ENCODE data around the gene SCN7A.

Gene SCN7A

DNA sequence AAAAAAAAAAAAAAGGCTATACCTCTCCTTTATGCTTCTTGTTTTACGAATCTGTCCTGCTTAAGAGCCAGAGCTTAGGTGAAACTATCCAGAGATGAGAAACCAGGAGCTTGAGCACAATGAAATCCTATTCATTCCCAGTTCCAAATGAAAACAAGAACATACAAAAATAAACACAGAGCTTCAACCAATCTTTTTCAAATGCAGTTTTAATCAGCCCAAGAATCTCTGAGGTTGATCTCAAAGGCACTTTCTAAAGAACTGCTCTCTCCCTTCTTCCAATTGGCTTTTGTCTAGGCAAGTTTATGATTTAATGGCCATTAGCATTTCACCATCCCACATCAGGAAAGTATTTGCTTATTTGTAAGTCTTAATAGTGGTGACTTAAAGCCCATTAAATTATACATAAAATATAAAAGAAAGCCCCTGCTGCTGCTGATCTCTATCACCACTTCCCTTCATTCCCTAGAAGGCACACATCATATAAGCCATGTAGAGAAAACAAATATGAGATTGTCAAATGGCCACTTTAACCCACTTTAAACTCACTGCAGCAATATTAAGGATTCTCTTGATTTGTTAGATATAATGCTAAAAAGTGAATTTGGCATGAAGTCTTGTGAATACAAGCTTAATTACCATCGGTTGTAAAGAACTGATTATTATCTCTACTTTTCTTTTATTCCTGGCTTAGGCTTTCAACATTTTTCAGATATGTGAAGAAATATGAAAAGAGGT is 89.0 kb downstream of the SCN7A start:
- DNase-seq = no peak

DNA sequence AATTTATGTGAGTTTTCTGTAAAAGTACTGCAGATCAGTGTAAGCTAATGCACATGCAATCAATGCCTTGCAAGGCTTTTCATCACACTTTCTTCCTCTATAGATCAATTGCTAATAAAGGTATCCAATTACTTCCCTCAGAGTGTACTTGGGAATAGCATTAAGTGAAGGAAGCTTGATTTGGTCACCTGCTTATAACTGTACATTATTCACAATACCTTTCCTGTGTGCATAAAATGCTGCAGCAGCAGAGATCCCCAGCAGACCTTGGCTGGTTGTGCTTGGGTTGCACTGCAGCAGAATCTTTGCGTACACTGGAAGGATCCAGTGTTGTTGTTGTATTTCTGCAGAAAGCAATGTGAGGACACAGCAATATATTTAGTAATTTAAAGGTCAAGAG is 99.8 kb downstream of the SCN7A start:
- DNase-seq = no peak

DNA sequence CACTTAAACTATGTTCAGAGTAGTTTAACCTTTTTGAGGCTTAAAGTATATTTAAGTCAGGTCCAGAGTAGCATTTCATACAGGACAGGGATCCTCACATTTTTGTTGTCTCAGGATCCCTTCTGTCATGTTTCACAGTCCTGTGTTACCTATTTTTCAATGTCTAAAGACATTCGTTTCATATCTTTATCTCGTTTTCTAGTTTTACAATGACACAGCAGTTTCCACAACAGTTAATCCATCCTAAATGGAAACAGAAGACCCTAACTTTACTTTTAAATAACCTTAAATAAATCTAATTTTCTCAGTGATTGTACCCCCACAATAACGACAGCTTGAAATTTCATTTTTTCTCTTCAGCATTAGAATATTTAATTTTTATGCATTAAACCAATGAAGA is 101.0 kb downstream of the SCN7A start:
- DNase-seq = no peak

DNA sequence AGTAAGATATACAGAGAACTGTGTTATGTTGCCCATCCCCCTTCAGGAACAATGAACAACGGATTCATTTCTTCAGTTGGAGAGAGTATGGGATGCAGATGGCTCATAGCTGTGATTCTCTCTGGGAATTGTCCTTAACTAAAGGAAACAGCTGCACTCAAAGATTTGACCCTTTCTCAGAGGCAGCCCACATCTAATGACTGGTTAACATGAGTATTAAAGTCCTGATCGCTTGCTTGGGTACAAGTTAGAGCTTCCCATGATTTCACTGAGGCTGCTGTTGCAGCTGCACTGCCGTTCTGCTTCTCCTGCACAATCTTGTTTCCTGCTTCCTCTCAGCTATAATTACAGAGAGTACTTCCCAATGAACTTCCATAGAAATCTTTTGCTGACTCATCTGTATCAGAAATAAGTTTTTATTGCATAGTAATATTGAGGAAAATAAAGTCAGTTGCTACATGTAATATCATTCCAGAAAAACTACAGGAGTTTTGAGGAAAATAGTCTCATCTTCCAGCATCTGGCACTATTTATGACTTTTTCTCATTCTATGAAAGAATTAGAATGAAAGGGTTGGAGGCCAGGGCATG is 105.5 kb downstream of the SCN7A start:
- DNase-seq = no peak

DNA sequence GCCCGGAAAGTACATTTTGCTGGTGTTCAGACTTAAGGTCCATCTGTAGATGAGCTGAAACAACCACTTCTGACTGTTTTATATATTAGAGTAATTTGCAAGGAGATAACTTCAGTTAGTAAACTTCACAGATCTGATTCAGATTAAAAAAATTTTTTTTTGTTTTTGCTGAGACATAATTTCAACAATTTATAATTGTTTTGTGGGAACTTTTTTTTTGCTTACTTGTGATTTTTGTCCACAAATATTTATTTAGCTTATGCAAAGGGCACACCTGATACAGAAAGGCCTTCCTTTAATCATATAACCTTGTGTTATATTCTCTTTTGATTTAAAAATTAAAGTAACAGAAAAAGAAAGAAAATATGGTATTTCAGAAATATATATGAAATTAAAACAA is 108.7 kb downstream of the SCN7A start:
- DNase-seq = no peak

DNA sequence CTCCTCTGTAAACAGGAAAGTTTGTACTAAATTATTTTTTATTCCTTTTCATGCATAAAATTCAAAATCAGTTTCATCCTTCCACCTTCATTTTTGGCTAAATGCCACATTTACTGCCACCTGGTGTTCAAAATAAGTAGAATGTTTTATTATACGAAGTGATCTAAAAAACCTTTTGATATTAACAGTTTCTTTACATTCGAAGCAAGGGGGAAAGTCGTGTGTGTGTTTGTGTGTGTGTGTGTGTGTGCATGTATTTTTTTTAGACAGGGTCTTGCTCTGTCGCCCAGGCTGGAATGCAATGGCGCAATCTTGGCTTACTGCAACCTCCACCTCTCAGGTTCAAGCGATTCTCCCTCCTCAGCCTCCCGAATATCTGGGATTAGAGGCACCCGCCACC is 109.3 kb downstream of the SCN7A start:
- DNase-seq = peak in 1 of 51 donors; percentile 1

DNA sequence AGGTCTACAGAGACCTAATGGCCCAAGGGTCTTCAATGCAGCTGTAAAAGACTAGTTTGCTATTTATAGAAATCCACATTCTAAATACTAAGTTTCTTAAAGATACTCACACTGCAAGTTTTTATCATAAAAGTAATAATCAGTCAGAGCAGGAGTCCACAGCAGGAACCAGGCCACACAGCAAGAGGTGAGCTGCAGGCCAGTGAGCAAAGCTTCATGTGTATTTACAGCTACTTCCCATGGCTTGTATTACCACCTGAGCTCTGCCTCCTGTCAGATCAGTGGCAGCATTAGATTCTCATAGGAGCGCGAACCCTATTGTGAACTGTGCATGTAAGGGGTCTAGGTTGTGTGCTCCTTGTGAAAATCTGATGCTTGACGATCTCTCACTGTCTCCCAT is 111.6 kb downstream of the SCN7A start:
- no peak for DNase-seq

DNA sequence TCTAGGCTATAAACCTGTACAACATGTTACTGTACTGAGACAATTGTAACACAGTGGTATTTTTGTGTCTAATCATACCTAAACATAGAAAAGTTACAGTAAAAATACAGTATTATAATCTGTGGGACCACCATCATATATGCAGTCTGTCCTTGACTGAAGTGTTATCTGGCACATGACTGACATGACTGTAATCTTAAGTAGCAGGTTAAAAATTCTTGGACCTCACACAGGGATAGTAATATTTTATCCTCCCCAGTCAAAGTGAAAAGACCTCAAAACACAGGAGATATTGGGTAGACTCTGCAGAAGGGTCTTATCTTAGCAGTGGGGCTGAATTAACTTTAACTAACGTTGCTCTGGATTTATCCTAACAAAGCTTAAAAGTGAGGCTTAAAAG is 113.4 kb downstream of the SCN7A start:
- no peak for DNase-seq

DNA sequence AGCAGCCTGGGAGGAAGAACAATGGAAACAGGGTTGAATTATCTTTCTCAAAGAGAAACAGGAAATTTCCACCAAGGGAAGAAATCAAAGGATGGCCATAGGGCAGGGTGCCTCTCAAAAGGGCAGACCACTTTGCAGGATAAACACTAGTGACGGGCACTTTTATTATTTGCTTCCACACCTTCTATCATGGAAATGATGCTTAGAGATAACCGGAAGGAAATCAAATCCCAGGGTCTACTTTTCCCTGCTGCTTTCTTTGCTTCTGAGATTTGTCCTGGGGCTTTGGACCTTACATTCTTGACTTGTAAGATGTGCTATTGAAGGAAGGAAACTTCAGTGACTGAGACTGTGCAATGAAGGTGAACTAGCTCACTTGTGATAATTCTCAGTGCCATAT is 117.2 kb downstream of the SCN7A start:
- DNase-seq = no peak

DNA sequence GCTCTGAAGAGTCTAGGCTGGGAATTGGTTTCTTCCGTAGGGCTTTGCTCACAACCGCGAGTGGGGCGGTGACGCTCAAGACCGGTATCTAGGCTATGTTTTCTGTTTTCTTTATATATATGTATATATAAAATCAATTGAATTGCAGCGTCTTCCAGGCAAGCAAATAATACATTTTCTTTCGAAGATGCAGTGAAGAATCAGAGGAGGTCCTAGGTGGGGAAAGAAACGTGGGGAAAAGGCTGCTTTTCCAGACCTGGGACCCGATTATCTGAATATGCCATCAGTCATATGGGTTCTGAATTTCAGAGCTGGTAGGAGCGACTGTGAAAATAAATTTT is 117.6 kb downstream of the SCN7A start:
- DNase-seq = no peak

DNA sequence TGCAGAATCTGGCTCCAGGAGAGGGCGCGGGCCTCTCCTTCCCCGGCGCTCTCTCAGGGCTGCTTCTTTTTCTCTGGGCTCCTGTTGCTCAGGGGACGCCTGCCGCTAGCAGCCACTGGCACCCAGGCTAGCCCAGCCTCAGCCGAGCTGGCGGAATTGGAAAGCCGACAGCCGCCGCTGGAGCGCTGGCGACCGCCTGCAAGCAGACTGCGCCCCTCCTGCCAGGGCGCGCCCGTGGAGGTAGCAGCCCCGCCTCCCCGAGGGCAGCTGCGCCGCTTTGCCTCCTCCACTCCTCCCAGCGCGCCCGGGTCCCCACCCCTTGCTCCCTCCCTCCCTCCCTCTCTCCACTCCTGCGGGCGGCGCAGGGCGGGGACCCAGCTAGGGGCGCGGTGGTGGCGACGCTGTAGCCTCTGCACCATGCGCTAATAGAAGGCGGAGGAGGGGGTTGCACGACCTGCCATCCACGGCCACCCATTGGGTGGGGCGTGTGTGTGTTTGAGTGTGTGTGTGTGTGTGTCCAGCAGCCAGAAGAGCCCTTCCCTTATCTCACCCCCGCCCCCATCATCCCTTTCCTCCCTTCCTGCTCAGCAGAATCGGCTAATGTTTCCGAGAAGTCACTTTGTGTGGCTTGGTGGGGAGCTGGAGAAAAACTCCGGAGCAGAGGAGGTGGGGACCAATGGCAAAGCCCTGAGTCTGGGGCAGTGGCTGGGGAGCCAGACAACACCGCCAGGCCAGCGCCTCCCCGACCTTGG is 118.1 kb downstream of the SCN7A start, which contains the start of gene SCN9A:
Gene SCN9A (minus strand): TSS at position 209 of the 752 bp plus-strand sequence. CDS start 64,188 bp downstream, outside the sequence.
- peak in 43 of 51 donors; percentile 9 to 78 (median 45) for DNase-seq

DNA sequence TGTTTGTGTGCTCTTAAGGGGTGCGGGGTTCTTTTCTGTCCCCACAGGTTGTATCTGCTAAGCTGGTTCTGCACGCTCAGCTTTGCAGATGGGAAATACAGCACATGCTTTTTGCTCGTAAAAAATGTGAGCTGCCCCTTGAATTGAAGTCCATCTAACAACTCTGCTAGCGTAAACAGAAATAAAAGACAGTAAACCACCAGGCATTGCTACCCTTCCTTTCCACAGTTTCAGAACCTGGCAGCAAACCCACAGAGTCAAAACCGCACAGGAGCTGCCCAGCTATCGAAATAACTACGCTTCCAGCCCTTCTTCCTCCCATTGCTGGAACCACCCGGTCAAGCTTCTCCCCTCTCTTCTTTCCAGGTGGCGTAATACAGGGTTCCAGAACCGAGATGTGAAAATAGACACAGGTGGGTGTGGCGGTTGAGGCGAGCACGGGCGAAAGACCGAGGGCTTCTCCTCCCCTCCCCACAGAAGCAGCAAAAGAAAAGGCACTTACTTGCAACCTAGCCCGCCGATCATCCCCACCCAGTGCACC is 118.8 kb downstream of the SCN7A start:
- peak in 6 of 51 donors; percentile 10 to 70 (median 46) for DNase-seq

DNA sequence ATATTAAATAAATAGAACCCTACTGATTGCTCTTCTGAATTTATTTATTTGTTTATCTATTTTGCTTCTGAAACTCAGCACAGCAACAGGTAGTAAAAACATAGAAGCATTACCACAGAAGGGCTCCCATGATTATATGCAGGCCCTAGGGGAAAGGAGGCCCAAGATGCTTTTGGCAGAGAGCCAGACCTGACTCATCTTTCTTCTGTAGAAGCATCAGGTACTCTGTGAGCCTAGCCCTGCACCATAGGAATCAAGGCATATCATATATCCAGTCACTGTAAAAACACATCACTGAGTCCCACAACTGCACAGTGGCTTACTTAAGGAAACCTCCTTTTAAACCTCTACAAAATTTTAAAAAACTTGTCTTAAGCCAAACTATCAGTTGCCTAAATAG is 120.1 kb downstream of the SCN7A start:
- DNase-seq = peak in 2 of 51 donors; percentile 4 to 8

DNA sequence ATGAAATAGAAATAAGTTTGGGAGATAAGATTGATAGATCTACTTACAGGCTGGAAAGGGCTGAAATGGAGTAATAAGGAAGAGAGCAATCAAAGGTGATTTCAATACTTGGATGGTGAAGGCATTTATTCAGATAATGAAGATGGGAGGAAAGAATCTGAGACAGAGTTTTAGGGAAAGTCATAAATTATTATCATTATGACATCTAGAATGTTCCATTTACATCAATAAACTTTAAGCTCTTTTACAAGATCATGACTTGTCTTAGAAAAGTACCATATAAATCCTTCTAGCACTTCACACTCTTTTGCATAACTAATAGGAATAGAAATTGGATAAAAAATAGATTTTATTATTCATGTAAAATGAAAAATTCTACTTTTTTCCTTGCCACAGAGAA is 120.5 kb downstream of the SCN7A start:
- DNase-seq = no peak

DNA sequence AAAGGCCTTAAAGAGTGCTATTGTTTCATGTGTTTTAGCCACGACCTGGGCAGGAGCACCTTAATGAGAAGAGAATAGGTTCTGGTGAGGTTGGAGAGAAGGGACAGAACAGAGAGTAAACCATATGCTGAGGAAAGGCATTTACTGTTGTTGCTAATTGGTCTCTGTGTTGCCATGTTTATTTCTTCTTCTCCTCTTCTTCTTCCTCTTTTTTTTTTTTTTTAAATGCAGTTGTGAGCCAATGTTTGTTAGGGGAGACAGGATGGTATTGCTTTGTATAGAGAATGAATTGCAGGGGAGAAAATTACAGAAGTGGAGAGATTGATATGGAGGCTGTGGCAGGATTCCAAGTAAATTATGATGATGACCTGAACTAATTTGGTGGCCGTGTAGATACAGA is 120.9 kb downstream of the SCN7A start:
- no peak for DNase-seq

DNA sequence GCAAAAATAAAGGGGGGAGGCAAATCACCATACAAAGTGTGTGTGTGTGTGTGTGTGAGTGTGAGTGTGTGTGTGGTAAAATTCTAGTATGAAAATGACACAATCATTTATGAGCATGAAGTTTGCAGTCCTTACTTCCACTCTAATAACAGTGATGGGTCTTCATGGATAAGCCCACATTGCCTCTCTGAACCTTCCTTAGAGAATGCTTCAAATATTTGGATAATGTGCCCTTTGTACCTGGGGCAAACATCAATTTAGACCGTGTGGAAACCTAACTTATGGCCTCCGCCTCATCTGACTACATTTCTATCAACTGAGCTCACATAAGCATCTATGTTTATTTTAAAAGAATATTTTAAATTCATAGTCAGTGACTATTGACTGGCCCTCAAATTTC is 122.0 kb downstream of the SCN7A start:
- DNase-seq = no peak

DNA sequence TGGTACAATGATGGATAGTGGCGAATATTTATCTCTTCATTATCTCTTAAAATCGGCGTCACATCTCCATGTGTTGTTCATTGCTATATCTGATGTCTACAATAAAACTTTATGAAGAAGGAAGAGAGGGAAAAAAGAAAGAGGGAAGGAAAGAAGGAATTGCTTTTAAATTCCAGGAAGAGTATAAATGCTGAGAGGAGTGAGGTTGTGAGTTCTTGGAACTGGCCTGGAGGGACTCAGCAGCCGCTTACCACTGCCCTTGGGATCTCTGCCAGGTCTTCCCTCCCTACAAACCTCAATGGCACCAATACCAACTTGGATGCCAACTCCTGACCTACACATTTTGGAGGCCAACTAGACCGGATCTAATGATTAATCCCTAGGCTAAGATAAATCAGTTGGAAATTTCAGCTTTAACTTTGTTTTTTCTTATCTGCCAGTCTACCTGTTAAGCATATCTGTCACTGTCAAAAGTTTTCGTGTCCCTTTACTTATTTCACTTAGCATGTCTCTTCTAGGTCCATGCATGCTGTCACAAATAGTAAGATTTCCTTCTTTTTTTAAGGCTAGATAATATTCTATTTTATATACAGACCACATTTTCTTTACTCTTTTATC is 128.1 kb downstream of the SCN7A start:
- no peak for DNase-seq

DNA sequence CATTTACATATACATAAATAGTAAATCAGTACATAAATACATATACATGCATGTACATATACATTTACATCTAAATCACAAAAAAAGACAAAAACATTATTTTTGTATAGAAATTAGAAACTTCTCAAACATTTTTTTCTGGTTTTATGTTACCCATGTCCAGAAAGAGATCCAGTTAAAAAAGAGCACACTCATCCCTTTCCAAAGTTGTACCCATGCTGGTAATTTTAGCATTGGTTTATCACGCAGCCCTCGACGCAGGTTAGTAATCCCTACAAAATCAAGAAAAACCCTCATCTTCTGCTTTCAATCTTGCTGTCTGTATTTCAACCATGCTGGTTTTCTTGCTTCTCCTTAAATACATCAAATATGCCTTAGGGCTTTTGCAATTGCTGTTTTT is 128.8 kb downstream of the SCN7A start:
- no peak for DNase-seq

DNA sequence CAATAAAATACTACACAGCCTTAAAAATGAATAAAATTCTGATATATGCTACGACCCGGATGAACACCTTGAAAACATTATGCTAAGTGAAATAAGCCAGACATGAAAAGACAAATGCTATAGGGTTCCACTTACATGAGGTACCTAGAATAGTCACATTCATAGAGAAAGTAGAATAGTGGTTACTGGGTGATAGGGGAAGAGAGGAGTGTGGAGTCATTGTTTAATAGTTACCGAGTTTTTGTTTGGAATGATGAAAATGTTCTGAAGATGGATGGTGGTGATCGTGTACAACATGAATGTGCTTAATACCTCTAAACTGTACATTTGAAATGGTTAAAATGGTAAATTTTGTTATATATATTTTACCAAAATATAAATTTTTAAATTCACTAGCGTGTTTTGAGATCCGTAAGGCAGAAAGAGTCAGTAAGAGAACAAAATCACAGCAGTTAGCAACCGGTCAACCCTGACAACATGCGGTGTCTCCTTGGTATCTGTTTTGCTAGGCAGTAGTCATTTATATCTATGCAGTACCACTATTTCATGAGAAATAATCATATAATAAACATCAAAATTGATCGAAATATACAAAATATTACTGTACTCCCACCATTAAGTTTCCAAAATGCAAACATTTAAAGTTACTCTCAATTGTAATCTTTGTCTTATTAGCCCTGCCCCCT is 129.4 kb downstream of the SCN7A start:
- no peak for DNase-seq

DNA sequence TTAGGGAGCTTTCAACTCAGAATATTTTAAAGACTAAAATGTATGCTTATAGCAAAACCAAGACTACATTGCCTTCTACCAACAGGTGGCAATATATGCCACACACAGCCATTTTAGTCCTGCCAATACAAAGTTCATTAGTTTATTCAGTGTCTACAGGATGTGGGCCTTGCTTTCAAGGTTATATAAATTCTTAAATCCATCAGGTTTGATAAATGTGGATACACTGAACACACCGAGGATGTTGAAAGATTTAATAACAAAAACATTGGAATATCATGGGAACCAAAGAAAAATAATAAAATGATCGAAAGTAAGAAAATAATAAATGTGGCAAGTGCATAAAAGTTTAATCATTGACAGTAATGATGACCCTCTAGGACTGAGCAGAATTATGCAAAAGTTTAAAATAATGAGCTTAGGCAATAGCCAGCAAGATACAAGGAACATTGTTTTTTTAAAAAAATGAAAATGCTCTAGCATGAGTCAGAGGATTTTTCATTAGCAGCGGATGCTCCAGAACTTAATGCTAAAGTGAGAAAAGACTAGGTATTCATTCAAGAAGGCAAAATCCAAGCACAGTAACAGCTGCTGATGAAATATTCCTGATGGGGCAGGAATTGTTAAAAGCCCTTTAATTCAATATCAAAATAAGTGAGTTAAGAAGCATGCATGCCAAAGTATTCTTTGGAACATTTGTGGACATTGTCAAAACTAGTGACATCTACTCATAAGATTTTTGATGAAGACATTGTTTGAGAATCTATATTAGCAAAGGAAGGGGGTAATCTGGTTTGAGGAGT is 132.5 kb downstream of the SCN7A start:
- no peak for DNase-seq

DNA sequence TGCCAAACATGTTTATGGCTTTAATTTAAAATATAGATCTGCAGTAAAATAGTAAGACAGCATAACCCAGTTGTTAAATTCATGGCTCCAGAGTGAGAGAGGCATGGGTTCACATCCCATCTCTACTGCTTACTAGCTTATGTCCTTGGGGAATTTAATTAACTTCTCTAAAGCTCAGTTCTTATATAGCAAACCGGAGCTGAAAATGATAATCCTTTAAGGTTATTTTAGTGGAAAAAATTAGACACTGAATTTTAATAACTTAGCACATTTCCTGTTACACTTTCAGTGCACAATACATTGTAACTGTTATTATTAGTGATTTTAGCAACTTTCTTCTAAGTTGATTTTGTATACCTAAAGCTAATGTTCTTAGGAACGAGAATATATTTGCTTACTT is 133.1 kb downstream of the SCN7A start:
- no peak for DNase-seq
